Fibroblast of the aortic adventitia (primary cell): ENCODE measurements around the gene AKR1C8. TPM values are rescaled to one million over a fixed set of nuclear protein-coding genes. Genes with fewer than 3 reads are reported as not detected.

Experiments used
- DNase-seq: peaks from one replicate; pipeline ENCODE4 v3.0.0-alpha.2; 2010; ENCODE audit warnings: low read depth
- H3K4me3 ChIP-seq: 2 replicates; pipeline ENCODE4 v1.5.1; 2011; ENCODE audit warnings: low read depth, mild to moderate bottlenecking, control low read depth, low read length, moderate library complexity
- CTCF ChIP-seq: IDR thresholded peaks from 2 replicates; pipeline ENCODE4 v1.5.1; 2011; ENCODE audit warnings: mild to moderate bottlenecking, low read length, control low read depth, inconsistent platforms; ENCODE audit not compliant: insufficient read depth
- total RNA-seq: library from RNA; depleted of rRNA; stranded (reverse); fragments of >200 nt; gene quantifications from 2 replicates; pipeline ENCODE4 v1.2.3, GENCODE V29; 2012; ENCODE audit warnings: low replicate concordance

The AKR1C8 gene
- total RNA-seq, 1 donor: not detected

DNA sequence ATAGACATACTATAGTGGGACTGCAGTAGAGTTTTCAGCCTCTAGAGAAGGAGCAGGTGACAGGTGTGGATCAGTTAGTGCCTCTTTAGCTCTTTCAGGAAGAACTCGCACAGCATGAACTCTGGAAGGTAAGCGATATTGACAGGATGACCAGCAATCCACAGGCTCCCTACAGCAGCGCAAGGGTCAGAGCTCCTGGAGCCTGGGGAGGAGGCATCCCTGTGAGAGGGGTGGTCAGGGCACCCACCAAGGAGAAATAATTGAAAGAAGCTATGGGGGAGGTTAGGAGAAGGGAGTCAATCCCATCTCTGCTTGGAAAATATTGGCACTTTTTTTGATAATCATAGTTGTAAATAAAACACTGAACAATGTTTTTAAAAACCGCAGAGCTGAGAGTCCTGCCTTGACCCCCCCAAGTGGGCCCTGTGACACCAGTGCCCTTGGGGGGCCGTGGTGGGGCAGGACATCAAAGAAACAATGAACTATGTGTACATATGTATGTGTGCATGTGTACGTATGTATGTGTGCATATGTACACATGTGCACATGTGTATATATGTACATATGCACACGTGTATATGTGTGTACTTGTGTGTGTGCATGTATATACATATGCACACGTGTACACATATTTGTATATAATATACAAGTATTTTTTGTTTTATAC lies 77.0 kb downstream of the AKR1C8 start:
- TF ChIP-seq CTCF: no peak
- H3K4me3 ChIP-seq: no peak overlapping the region
- DNase-seq: no peak

DNA sequence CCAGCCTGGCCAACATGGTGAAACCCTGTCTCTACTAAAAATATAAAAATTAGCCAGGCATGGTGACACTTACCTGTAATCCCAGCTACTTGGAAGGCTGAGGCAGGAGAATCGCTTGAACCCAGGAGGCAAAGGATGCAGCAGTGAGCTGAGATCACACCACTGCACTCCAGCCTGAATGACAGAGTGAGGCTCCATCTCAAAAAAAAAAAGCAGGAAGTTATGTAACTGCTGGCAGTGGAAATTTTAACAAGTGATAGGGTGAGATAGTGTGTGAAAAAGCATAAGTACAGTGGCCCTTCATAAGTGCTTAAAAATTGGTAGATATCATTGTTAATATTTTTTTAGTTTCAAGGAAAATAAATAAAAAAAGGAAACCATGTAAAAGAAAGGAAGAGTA lies 78.4 kb downstream of the AKR1C8 start:
- TF ChIP-seq CTCF: no peak
- H3K4me3 ChIP-seq: no peak overlapping the region
- no peak for DNase-seq

DNA sequence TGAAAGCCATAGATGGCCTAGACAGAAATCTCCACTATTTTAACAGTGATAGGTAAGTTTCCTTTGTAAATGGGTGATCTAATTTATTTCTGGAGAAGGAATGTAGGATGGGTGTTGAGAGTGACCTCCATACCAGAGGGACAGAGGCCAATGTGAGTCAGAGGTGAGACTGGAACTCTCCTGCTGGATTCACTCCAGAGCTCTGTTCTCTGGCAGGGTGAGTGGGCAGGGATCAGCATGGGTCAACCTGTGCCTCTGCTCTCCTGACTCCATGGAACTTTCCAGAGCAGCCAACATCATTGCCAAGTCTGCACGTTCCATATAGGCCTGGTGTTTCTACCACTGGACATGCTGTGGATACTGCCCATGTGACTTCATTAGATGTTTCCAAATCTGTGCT lies 79.3 kb downstream of the AKR1C8 start:
- TF ChIP-seq CTCF: no peak
- peak; percentile 3 for DNase-seq
- H3K4me3 ChIP-seq: no peak overlapping the region

Other genes starting within 250 kb of the AKR1C8 start
- 116 and 355 TPM in 2 replicates for gene AKR1C1, start 221.7 kb downstream of the AKR1C8 start, total RNA-seq
- gene AKR1C2, start 181.3 kb downstream of the AKR1C8 start, total RNA-seq: 48.2 and 376 TPM in 2 replicates
- gene AKR1C3, start 90.7 kb downstream of the AKR1C8 start, total RNA-seq: 74.2 and 169 TPM in 2 replicates
- not detected in 2 replicates for gene AKR1C4, start 11.7 kb upstream of the AKR1C8 start, total RNA-seq
- not detected in 2 replicates for gene UCN3, start 179.8 kb upstream of the AKR1C8 start, total RNA-seq
- gene TUBAL3, start 219.7 kb upstream of the AKR1C8 start, total RNA-seq: not detected in 2 replicates
- 16.6 and 33.9 TPM in 2 replicates for gene NET1, start 227.4 kb upstream of the AKR1C8 start, total RNA-seq